Measurements from ENCODE around the gene SLC38A3. TPM values are rescaled to one million over a fixed set of nuclear protein-coding genes. Genes with fewer than 3 reads are reported as not detected.

SLC38A3 gene
- polyA plus RNA-seq, 1 experiment = 0.06 TPM

DNA sequence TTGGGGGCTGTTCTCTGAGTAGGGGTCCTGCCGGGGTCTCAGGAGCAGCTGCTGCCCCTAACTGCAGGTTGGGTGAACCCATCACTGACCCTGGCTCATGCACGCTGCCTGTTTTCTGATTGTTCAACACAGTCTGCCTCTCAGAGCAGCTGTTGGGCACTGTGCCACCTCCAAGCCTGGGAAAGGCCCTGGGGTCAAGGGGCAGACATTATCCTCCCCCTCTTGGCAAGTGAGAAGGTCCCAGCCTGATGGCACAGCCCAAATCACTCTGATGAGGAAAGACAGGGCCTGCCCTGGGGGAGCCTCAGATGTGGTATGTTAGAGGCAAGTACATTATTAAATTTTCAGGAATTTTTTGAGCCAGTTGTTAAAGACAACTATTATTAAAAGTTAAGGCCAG is 27.7 kb upstream of the SLC38A3 start:
- CTCF ChIA-PET = no interaction called here
- POLR2A ChIA-PET = interaction anchor here (0.5 kb wide), 1 partner anchor 169 kb away, joined by 3 read pairs; no protein-coding TSS in a partner anchor
- H3K27ac ChIP-seq (ENCODE audit: low read depth, low read length) = no peak overlapping the region
- TF ChIP-seq, protein P1, sequence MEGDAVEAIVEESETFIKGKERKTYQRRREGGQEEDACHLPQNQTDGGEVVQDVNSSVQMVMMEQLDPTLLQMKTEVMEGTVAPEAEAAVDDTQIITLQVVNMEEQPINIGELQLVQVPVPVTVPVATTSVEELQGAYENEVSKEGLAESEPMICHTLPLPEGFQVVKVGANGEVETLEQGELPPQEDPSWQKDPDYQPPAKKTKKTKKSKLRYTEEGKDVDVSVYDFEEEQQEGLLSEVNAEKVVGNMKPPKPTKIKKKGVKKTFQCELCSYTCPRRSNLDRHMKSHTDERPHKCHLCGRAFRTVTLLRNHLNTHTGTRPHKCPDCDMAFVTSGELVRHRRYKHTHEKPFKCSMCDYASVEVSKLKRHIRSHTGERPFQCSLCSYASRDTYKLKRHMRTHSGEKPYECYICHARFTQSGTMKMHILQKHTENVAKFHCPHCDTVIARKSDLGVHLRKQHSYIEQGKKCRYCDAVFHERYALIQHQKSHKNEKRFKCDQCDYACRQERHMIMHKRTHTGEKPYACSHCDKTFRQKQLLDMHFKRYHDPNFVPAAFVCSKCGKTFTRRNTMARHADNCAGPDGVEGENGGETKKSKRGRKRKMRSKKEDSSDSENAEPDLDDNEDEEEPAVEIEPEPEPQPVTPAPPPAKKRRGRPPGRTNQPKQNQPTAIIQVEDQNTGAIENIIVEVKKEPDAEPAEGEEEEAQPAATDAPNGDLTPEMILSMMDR (IDR thresholded peaks at IDR 0.05; ENCODE audit: low read depth, low read length) = no peak
- no peak overlapping the region for H3K4me3 ChIP-seq (ENCODE audit: low read depth, low read length)
- no peaks in the 10 kb centered on the region for H3K27me3 ChIP-seq (ENCODE audit: control insufficient read depth, insufficient read depth, low read length)
- no peak for DNase-seq (ENCODE audit: low read depth, low spot score)
- no peaks in the 10 kb centered on the region; the same call in 1 of the 2 replicates for H3K9me3 ChIP-seq (ENCODE audit: control insufficient read depth, insufficient read depth, low read length)

DNA sequence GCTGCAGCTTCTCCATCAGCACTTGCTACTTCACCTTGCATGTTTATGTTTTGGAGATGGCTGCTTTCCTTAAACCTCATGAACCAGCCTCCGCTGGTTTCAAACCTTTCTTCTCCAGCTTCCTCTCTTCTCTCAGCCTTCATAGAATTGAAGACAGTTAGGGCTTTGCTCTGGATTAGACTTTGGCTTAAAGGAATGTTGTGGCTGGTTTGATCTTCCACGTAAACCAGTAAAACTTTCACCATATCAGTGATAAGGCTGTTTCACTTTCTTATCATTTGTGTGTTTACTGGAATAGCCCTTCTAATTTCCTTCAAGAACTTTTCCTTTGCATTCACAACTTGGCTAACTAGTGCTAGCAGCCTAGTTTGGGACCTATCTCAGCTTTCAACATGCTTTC is 25.4 kb upstream of the SLC38A3 start:
- no peaks in the 10 kb centered on the region for H3K27me3 ChIP-seq (ENCODE audit: control insufficient read depth, insufficient read depth, low read length)
- ChIA-PET CTCF (interaction anchor here (0.7 to 2.4 kb wide), 3 partner anchors 12 to 307 kb away, joined by 3 to 12 read pairs (median 4); no protein-coding TSS in a partner anchor), POLR2A (interaction anchor here (0.6 to 1.1 kb wide), 2 partner anchors 14 to 64 kb away, joined by 3 to 5 read pairs; no protein-coding TSS in a partner anchor)
- no peak for DNase-seq (ENCODE audit: low read depth, low spot score)
- TF ChIP-seq, protein P1 (IDR thresholded peaks at IDR 0.05; ENCODE audit: low read depth, low read length) = no peak
- H3K4me3 ChIP-seq (ENCODE audit: low read depth, low read length) = no peak overlapping the region
- H3K27ac ChIP-seq (ENCODE audit: low read depth, low read length) = no peak overlapping the region
- no peaks in the 10 kb centered on the region; the same call in 1 of the 2 replicates for H3K9me3 ChIP-seq (ENCODE audit: control insufficient read depth, insufficient read depth, low read length)

DNA sequence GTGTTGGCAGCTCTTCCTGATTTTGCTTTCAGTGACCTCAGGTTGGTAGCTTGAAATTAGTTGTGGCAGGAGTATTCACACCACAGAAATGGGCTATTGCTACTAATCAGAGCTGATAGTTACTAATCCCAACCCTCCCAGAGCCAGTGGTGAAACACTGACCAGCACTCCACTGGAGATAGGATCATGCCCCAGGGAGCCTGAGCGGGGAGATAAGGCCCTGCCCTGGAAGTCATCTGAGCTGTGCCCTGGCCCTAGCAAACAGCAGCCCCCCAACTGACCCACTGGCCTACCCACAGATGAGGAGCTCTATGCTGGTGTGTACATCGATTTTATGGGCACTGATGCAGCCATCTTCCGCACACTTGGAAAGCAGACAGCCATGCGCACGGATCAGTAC is 23.1 kb upstream of the SLC38A3 start:
- H3K9me3 ChIP-seq (ENCODE audit: control insufficient read depth, insufficient read depth, low read length) = no peaks in the 10 kb centered on the region; the same call in 1 of the 2 replicates
- DNase-seq (ENCODE audit: low read depth, low spot score) = no peak
- TF ChIP-seq, protein P1 (IDR thresholded peaks at IDR 0.05; ENCODE audit: low read depth, low read length) = no peak
- no peaks in the 10 kb centered on the region for H3K27me3 ChIP-seq (ENCODE audit: control insufficient read depth, insufficient read depth, low read length)
- ChIA-PET POLR2A (no interaction called here), CTCF (interaction anchor here (0.8 to 1.2 kb wide), 2 partner anchors 10 to 60 kb away, joined by 3 to 4 read pairs; no protein-coding TSS in a partner anchor)
- no peak overlapping the region for H3K4me3 ChIP-seq (ENCODE audit: low read depth, low read length)
- H3K27ac ChIP-seq (ENCODE audit: low read depth, low read length) = no peak overlapping the region

DNA sequence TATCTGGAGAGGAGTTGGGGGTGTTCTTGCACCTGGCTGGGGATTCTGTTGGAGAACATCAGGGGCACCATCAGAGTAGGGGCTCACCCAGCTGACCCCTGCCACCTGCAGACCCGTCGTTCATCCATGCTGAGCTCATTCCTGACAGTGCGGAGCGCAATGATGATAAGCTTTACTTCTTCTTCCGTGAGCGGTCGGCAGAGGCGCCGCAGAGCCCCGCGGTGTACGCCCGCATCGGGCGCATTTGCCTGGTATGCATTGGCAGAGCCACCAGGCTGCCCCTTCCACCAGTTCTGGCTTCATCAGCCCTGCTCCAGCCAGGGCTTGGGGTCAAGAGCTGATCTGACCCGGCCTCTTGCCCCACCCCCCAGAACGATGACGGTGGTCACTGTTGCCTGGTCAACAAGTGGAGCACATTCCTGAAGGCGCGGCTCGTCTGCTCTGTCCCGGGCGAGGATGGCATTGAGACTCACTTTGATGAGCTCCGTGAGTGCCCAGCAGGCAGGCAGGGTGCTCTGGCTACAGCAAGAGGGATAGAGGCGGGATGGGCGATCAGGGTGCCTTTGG is 22.5 kb upstream of the SLC38A3 start:
- POLR2A ChIA-PET = no interaction called here
- H3K9me3 ChIP-seq (ENCODE audit: control insufficient read depth, insufficient read depth, low read length) = no peaks in the 10 kb centered on the region; the same call in 1 of the 2 replicates
- H3K27me3 ChIP-seq (ENCODE audit: control insufficient read depth, insufficient read depth, low read length) = no peaks in the 10 kb centered on the region
- DNase-seq (ENCODE audit: low read depth, low spot score) = no peak
- TF ChIP-seq, protein P1 (IDR thresholded peaks at IDR 0.05; ENCODE audit: low read depth, low read length) = no peak
- no peak overlapping the region for H3K27ac ChIP-seq (ENCODE audit: low read depth, low read length)
- H3K4me3 ChIP-seq (ENCODE audit: low read depth, low read length) = no peak overlapping the region
- CTCF ChIA-PET = interaction anchor here (1.2 kb wide), 2 partner anchors 10 to 61 kb away, joined by 4 read pairs; no protein-coding TSS in a partner anchor

DNA sequence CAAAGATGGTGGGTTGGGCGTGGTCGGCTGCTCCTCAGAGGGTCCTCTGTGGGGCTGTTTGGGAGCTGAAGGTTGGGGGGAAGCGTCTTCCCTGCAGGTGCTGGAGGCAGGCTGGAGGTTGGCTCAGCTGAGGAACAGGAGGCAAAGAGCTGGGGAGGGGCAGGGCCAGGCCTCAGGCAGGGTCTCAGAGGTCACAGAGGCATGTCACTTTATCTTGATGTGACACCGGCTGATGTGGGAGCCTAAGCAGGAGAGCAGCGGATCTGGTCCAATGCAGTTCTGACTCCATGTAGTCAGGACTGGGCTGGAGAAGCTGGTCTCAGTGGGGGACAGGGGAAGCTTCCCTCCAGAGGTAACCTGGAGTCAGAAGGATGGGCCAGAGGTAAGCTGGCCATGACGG is 21.3 kb upstream of the SLC38A3 start:
- H3K4me3 ChIP-seq (ENCODE audit: low read depth, low read length) = no peak overlapping the region
- ChIA-PET POLR2A (interaction anchor here (1.0 kb wide), 1 partner anchor 61 kb away, joined by 3 read pairs; no protein-coding TSS in a partner anchor), CTCF (interaction anchor here (1.2 kb wide), 1 partner anchor 9 kb away, joined by 4 read pairs; no protein-coding TSS in a partner anchor)
- no peak overlapping the region for H3K27ac ChIP-seq (ENCODE audit: low read depth, low read length)
- no peaks in the 10 kb centered on the region for H3K27me3 ChIP-seq (ENCODE audit: control insufficient read depth, insufficient read depth, low read length)
- TF ChIP-seq, protein P1 (IDR thresholded peaks at IDR 0.05; ENCODE audit: low read depth, low read length) = no peak
- no peak for DNase-seq (ENCODE audit: low read depth, low spot score)
- H3K9me3 ChIP-seq (ENCODE audit: control insufficient read depth, insufficient read depth, low read length) = no peaks in the 10 kb centered on the region; the same call in 1 of the 2 replicates
